ENCODE measurements around the gene PRR23E. TPM values are rescaled to one million over a fixed set of nuclear protein-coding genes. Genes with fewer than 3 reads are reported as not detected.

PRR23E gene
- total and polyA plus RNA-seq, 2 experiments from 2014 or later = not detected

DNA sequence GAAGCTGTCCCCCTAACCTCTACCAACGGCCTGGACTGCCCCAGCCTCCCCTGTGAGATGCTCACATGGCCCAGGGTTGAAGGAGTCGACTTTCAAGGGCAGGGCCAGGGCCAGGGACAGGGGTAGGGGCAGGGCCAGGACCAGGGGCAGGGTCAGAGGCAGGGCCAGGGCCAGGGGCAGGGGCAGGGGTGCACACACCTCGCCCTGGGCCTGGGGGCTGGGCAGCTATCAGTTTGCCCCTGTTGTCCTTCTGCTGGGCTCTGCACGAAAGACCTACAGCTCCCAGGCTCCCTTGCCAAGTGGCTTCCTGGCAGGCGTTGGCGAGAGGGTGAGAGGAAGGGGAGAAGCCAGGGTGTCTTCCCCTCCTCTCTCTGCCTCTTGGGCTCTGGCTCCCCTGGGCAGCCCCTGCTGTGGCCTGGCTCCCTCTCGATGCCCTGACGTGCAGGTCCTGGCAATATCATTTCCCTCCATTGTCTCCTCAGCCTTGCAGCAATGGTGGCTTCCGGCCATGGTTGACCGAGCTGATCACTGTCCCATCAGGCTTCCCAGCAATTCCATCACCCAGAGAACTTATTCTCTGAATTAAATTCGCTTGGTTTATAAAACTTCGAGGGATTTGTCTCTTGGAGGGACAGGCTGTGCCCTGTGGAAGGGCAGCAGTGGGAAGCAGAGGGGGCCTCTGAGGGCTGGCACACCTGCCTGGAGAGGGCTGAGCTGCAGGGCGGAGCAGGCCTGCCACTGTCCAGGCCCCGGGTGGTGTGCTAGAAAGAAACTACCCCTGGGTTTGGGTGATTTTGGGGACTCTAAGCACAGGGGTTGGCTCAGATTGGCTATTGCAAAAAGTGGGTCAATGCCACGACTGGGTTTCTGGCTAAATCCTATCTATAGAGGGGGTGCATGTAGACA, 13.9 kb downstream of the PRR23E start:
- Histone ChIP-seq H4K20me1 (replicated peaks; ENCODE audit: insufficient read depth) (no peaks in the 10 kb centered on the region), H3K4me1 (ENCODE audit: insufficient read depth) (no peaks in the 10 kb centered on the region), H3K36me3 (ENCODE audit: insufficient read depth) (no peaks in the 10 kb centered on the region; the same call in 1 of the 2 replicates), H3K27ac (ENCODE audit: low read depth) (no peak overlapping the region), H3K27me3 (ENCODE audit: insufficient read depth) (no peaks in the 10 kb centered on the region), H2AFZ (no peak overlapping the region), H3K4me3 (no peak overlapping the region), H3F3A (replicated peaks; ENCODE audit: low read depth) (no peaks in the 10 kb centered on the region), H3K9me2 (ENCODE audit: insufficient read depth) (peaks cover 5% of the 10 kb centered on the region; the same call in 1 of the 2 replicates), H3K4me2 (no peak overlapping the region), H3K79me2 (replicated peaks; ENCODE audit: insufficient read depth) (no peaks in the 10 kb centered on the region)
- no peak for ATAC-seq
- H3K4me3 Mint-ChIP-seq = no peak overlapping the region
- no peak overlapping the region for H3K27ac Mint-ChIP-seq
- peaks cover 16% of the 10 kb centered on the region for H3K27me3 Mint-ChIP-seq (ENCODE audit: insufficient read depth, low read depth, poor library complexity)
- no peaks in the 10 kb centered on the region for H3K36me3 Mint-ChIP-seq (ENCODE audit: low read depth)
- peaks cover 5% of the 10 kb centered on the region; the same call in 1 of the 3 replicates for H3K9me3 Mint-ChIP-seq
- DNase-seq (ENCODE audit: low spot score) = no peak
- TF ChIP-seq POLR2AphosphoS5 (IDR thresholded peaks at IDR 0.05; ENCODE audit: low read depth) (no peak), NANOG (IDR thresholded peaks at IDR 0.05; ENCODE audit: borderline replicate concordance) (no peak), ZNF331 (CRISPR knock-in tag; IDR thresholded peaks at IDR 0.05; ENCODE audit: low read depth) (no peak)
- H3K4me1 Mint-ChIP-seq = no peaks in the 10 kb centered on the region; the same call in 2 of the 3 replicates

DNA sequence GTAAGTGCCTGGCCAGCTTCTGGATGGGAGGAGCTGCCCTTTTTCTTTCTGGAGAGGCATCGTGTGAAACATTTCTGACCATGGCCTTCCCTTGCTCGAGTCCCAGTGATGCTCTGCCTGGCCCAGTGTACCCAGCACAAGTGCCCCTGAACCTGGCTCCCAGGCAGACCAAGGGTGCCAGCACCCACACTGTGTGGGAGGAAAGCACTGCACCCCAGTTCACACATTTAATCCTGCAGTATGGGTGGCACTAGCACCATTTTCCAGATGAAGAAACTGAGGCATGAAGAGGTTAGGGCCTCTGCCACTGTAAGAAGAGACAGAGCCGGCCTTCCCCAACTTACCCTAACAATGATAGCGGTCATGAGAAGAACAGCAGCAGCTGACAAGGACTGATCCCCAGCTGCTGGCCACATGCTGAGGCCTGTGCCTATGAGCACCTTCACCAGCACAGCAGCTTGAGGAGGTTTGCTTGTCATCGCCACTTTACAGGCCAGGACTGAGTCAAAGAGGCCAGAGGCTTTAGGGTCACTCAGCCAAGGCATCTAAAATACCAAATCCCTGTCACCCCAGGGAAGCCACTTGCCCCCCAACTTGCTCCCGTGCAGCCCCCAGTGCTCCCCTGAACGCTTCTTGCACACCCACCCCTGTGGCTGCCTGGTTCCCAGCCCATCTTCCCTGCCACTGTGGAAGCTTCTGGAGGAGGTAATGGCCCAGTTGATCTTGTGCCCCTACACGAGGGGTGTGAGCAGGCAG, 15.0 kb downstream of the PRR23E start:
- H3K27ac ChIP-seq (ENCODE audit: low read depth) = no peak overlapping the region
- H3K4me1 Mint-ChIP-seq = no peaks in the 10 kb centered on the region; the same call in 1 of the 3 replicates
- H3K27me3 ChIP-seq (ENCODE audit: insufficient read depth) = no peaks in the 10 kb centered on the region
- TF ChIP-seq CTCF (conservative IDR thresholded peaks at IDR 0.05; ENCODE audit: low read depth in 2 of 2) (no peak), NANOG (IDR thresholded peaks at IDR 0.05; ENCODE audit: borderline replicate concordance) (no peak), STAT1 (IDR thresholded peaks at IDR 0.05; ENCODE audit: unreplicated experiment) (no peak), EZH2 (IDR thresholded peaks at IDR 0.05; ENCODE audit: low read depth, unreplicated experiment) (no peak), CREB1 (CRISPR knock-in tag; IDR thresholded peaks at IDR 0.05; ENCODE audit: low read depth) (no peak), ZNF114 (CRISPR knock-in tag; IDR thresholded peaks at IDR 0.05) (no peak), REST (IDR thresholded peaks at IDR 0.05; ENCODE audit: unreplicated experiment) (no peak), ZNF331 (CRISPR knock-in tag; IDR thresholded peaks at IDR 0.05; ENCODE audit: low read depth) (no peak), EZH2phosphoT487 (IDR thresholded peaks at IDR 0.05; ENCODE audit: unreplicated experiment) (no peak)

More for the DNA sequence above, 15.0 kb downstream of the PRR23E start:
- DNase-seq (ENCODE audit: low spot score) (no peak), ATAC-seq (no peak)
- no peak overlapping the region for H3K4me2 ChIP-seq
- no peak overlapping the region for H3K4me3 ChIP-seq
- H3K79me2 ChIP-seq (replicated peaks; ENCODE audit: insufficient read depth) = no peaks in the 10 kb centered on the region
- H3K9me2 ChIP-seq (ENCODE audit: insufficient read depth) = peaks cover 5% of the 10 kb centered on the region; the same call in 1 of the 2 replicates
- no peaks in the 10 kb centered on the region for H3F3A ChIP-seq (replicated peaks; ENCODE audit: low read depth)
- Mint-ChIP-seq H3K27ac (no peak overlapping the region), H3K4me3 (no peak overlapping the region), H3K9me3 (no peaks in the 10 kb centered on the region; the same call in 2 of the 3 replicates), H3K36me3 (ENCODE audit: low read depth) (no peaks in the 10 kb centered on the region), H3K27me3 (ENCODE audit: insufficient read depth, low read depth, poor library complexity) (peaks cover 16% of the 10 kb centered on the region)
- H2AFZ ChIP-seq = no peak overlapping the region
- H4K20me1 ChIP-seq (replicated peaks; ENCODE audit: insufficient read depth) = no peaks in the 10 kb centered on the region
- H3K36me3 ChIP-seq (ENCODE audit: insufficient read depth) = no peaks in the 10 kb centered on the region; the same call in 1 of the 2 replicates
- no peaks in the 10 kb centered on the region for H3K4me1 ChIP-seq (ENCODE audit: insufficient read depth)

Measured in GM23338 (cell line).